Ovary (tissue), 3 donors: ENCODE results near the gene LRRC71.

Experiments used
- CTCF ChIP-seq, 3 donors: fragments of 450-650 bp in 2 of 3; fragments of 200-600 bp in 1 of 3; IDR thresholded peaks; one replicate each; pipeline versions ENCODE4 v1.5.1 to v1.8.0; 2016 to 2022; ENCODE audit warnings: antibody characterized with exemption in 3 of 3, mild to moderate bottlenecking in 1 of 3
- POLR2A ChIP-seq: fragments of 450-650 bp; IDR thresholded peaks from one replicate; pipeline ENCODE4 v1.6.1; 2017; ENCODE audit warnings: antibody characterized with exemption, mild to moderate bottlenecking, moderate library complexity
- donor health status: DM: no; HTN: no; CAD: no.

GRCh38 chr1:156931211-156931952, 10.9 kb downstream of the LRRC71 start:
- no peak for TF ChIP-seq CTCF (IDR thresholded peaks at IDR 0.05)
- no peak for TF ChIP-seq POLR2A
